H1 (cell line): Measurements from ENCODE around the gene PKM. TPM values are rescaled to one million over a fixed set of nuclear protein-coding genes. Genes with fewer than 3 reads are reported as not detected.

Experiments
- JUND ChIP-seq: IDR thresholded peaks from 2 replicates; pipeline ENCODE4 v1.6.1; 2011; ENCODE audit warnings: mild to moderate bottlenecking, improper control_type of control experiment, low read length
- KDM1A ChIP-seq: fragments of 200-600, 300-600 bp; sonication (generic); IDR thresholded peaks from 2 replicates; pipeline ENCODE4 v1.7.1; 2016; ENCODE audit warnings: mild to moderate bottlenecking, low read length, borderline replicate concordance
- SIN3A ChIP-seq, 2 experiments: IDR thresholded peaks in 1 of 2; conservative IDR thresholded peaks in 1 of 2; 2 replicates each; pipeline ENCODE4 v1.6.1; 2011 to 2012; ENCODE audit warnings: low read length in 2 of 2, improper control_type of control experiment in 1 of 2, low read depth in 1 of 2, mild to moderate bottlenecking in 1 of 2
- SUZ12 ChIP-seq: fragments of 200-600 bp; sonication (generic); IDR thresholded peaks from 2 replicates; pipeline ENCODE4 v1.6.1; 2012; ENCODE audit warnings: mild to moderate bottlenecking, inconsistent platforms, low read length, moderate library complexity, mixed read lengths
- TAF1 ChIP-seq: IDR thresholded peaks from 2 replicates; pipeline ENCODE4 v1.6.1; 2011; ENCODE audit warnings: mild to moderate bottlenecking, low read depth, low read length
- YY1 ChIP-seq: IDR thresholded peaks from 2 replicates; pipeline ENCODE4 v1.6.1; 2011; ENCODE audit warnings: low read depth, mild to moderate bottlenecking, low read length
- polyA plus RNA-seq, 7 experiments: library from polyadenylated mRNA; depleted of rRNA in 3 of 7; stranded (reverse) in 5 of 7; unstranded in 2 of 7; fragments of >200 nt in 5 of 7; fragments of 200-250 nt in 2 of 7; gene quantifications; 1 replicate in 5 of 7; 2 replicates in 1 of 7; 4 replicates in 1 of 7; pipeline versions ENCODE4 v1.2.1 to v1.2.3, GENCODE V29; 2011 to 2013; ENCODE audit warnings: missing spikeins in 2 of 7, mixed read lengths in 2 of 7
- total RNA-seq: library from RNA; stranded (reverse); fragmentation: NEBNext Ultra II Directional; extraction: Animal tissue kit (Norgen Biotek cat#: 25700); gene quantifications from 2 replicates; pipeline ENCODE4 v1.2.1, GENCODE V29; 2021
- TF ChIP-seq, protein P1 (sequence below): IDR thresholded peaks from 2 replicates; pipeline ENCODE4 v1.6.1; 2012; ENCODE audit warnings: low read length, inconsistent platforms

Gene PKM
- total and polyA plus RNA-seq, 2 of the 8 experiments (the other 6 are each of a cell fraction or from before 2014, with no cell fraction given): 780 to 856 TPM

DNA sequence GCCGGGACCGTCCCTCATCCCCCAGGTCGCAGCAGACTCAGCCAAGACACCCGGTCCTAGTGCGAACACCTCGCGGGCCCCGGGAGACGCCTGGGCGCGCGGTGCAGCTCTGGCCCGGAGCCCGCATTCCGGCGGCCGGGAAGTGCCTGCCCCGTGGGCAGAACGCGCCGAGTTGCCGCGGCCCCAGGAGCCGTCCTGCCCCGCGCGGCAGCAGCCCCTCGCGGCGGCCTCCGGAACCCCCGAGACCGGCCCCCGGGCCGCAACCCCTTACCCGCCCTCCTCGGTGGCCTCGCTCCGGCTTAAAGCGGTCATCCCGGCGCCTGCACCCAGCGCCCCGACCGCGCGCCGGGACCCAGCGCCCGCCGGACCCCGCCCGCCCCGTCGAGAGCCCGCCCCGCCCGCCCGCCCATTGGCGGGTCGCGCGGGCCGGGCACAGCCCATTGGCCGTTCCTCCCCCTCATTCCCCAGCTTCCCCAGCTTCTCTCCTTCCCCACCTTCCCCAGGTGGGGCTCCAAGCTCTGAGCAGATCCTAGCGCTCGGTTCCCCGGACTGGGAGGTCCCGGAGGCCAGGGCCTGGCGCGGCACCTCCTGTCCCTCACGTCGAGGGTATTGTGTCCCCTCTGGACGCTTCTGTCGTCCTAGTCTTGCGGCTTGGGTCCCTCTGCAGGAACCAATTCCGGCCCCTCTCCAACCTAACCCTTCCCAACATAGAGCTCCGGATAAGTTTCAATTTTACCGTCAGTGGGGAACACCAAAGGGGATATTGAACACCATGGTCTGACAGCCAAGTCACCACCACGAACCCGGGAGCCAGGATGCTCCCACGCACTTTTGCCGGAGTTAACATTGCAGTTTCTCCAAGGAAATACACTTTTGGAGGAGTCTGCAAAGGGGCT lies 33.3 kb downstream of the PKM start, which contains the start of gene GRAMD2A (continued):
- TF ChIP-seq TAF1 (no peak), SIN3A (conservative IDR thresholded peaks at IDR 0.05 in 1 of 2, IDR thresholded peaks at IDR 0.05 in 1 of 2; ENCODE audit: low read depth in 1 of 2, low read length in 2 of 2) (no peak), JUND (no peak), YY1 (no peak), KDM1A (no peak), SUZ12 (no peak; the same call in 1 of the 2 replicates)
- TF ChIP-seq, protein P1, sequence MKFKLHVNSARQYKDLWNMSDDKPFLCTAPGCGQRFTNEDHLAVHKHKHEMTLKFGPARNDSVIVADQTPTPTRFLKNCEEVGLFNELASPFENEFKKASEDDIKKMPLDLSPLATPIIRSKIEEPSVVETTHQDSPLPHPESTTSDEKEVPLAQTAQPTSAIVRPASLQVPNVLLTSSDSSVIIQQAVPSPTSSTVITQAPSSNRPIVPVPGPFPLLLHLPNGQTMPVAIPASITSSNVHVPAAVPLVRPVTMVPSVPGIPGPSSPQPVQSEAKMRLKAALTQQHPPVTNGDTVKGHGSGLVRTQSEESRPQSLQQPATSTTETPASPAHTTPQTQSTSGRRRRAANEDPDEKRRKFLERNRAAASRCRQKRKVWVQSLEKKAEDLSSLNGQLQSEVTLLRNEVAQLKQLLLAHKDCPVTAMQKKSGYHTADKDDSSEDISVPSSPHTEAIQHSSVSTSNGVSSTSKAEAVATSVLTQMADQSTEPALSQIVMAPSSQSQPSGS: 0 out of 2 replicates have a peak, but pooled peaks have one; percentile 28
- TF ChIP-seq, all 59 proteins: peak for 8
